ENCODE measurements around the gene COX5B. TPM values are rescaled to one million over a fixed set of nuclear protein-coding genes. Genes with fewer than 3 reads are reported as not detected.
"Not testable (repeated sequence)": the region's sequence is repeated elsewhere in the genome, so short reads cannot be mapped to it uniquely, and the experiment has no call there.

The COX5B gene
- total and polyA plus RNA-seq, 9 of the 15 experiments (the other 6 are each of a cell fraction or from before 2014, with no cell fraction given): 154 to 1,424 (median 487) TPM

DNA sequence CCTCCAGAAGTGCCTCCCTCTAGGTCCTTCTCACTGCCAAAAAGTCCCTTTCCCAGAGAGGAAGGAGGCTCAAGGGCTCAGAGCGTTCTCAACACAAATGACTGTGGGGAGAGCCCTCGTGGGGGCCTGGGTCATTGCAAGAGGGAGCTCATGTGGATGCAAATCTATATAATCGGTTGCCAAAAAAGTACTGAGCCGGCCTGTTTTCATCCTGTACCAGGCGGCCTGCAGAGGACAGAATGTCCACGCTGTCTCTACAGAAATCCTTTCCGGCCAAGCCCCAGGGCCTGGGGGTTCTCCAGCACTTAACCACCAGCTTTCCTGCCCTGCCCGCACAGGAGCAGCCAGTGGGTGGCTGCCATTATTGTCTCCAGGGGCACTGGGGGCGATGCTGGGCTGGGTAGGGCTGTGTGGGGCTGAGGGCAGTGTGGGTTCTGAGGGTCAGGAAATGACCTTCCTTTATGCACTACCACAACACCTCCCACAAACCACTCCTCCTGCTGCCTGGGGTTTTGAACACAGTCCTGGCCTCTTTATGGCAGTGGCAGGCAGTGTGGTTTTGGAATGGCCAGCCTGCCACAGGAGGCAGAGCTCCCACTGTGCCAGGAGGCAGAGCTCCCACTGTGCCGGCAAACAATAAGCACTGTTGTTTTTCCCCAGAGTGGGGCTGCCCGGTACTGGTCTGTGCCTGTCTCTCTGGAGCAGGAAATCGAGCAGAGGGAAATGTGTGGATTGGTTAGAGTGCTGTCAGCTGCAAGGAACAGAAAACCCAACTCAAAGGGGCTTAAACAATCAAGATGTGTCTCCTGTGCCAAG lies 40.1 kb upstream of the COX5B start:
- in situ Hi-C loops (cut with MboI): loop anchor here (5.0 kb wide), 1 partner anchor 1833 kb away; no protein-coding TSS in a partner anchor
- FAIRE-seq; DNase-seq (ENCODE audit: extremely low read depth in 1 of 4, low spot score in 3 of 4); H3K9ac ChIP-seq (ENCODE audit: insufficient read depth in 1 of 2, low read depth in 2 of 2, low read length in 2 of 2); H3K36me3 ChIP-seq (ENCODE audit: control insufficient read depth, insufficient read depth, low read length); POLR2A ChIA-PET; H3K4me2 ChIP-seq (ENCODE audit: insufficient read depth, low read length); intact Hi-C loops (cut with micrococcal nuclease); H3K9me1 ChIP-seq (ENCODE audit: control insufficient read depth, insufficient read depth, low read length); H3K4me1 ChIP-seq (replicated peaks in 1 of 2; ENCODE audit: control insufficient read depth in 2 of 2, insufficient read depth in 2 of 2, low read length in 2 of 2); H4K20me1 ChIP-seq (replicated peaks; ENCODE audit: control insufficient read depth, insufficient read depth, low read length); CTCF ChIA-PET (ENCODE audit: low intra/inter-chr PET ratio); H3K79me2 ChIP-seq (ENCODE audit: control insufficient read depth, insufficient read depth, low read length); H3K4me3 ChIP-seq; H3K27ac ChIP-seq (ENCODE audit: extremely low read depth, low read depth, low read length); H3K27me3 ChIP-seq (ENCODE audit: control insufficient read depth in 2 of 2, insufficient read depth in 2 of 2, low read length in 2 of 2); H2AFZ ChIP-seq (ENCODE audit: low read depth, low read length); H3K9me3 ChIP-seq (replicated peaks; ENCODE audit: control insufficient read depth, insufficient read depth, low read depth, low read length); BruUV-seq (replicated peaks): not testable (repeated sequence)
- WGBS (ENCODE audit: insufficient coverage, low coverage, missing lambda C conversion rate): 0% methylated on average over 2 of the region's 12 CpGs
- peak; percentile 14; the same call in 2 of the 3 replicates for ATAC-seq

DNA sequence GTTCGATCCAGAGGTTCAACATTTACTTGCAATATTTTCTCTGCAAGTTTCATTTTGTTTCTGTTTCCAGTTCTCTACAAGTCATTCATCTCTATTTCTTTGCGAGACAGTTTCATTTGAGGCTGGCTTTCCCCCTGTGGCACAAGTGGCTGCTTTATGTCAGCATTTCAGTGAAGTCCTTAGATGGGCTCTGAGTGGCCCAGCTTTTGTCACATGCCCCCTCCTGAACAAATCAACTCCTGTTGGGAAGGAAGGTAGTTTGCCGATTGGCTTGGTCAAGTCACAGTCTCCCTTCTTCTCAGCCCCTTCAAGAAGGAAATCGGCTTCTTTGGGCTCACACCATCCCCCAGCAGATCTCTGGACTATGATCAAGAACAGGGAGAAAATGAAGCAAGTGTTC lies 37.1 kb upstream of the COX5B start:
- intact Hi-C loops (cut with micrococcal nuclease); H3K9me1 ChIP-seq (ENCODE audit: control insufficient read depth, insufficient read depth, low read length); H3K4me1 ChIP-seq (replicated peaks in 1 of 2; ENCODE audit: control insufficient read depth in 2 of 2, insufficient read depth in 2 of 2, low read length in 2 of 2); H3K9me3 ChIP-seq (replicated peaks; ENCODE audit: control insufficient read depth, insufficient read depth, low read depth, low read length); FAIRE-seq; H3K36me3 ChIP-seq (ENCODE audit: control insufficient read depth, insufficient read depth, low read length); H4K20me1 ChIP-seq (replicated peaks; ENCODE audit: control insufficient read depth, insufficient read depth, low read length); H3K27ac ChIP-seq (ENCODE audit: extremely low read depth, low read depth, low read length); POLR2A ChIA-PET; H3K27me3 ChIP-seq (ENCODE audit: control insufficient read depth in 2 of 2, insufficient read depth in 2 of 2, low read length in 2 of 2); H3K4me2 ChIP-seq (ENCODE audit: insufficient read depth, low read length); H3K4me3 ChIP-seq; H3K9ac ChIP-seq (ENCODE audit: insufficient read depth in 1 of 2, low read depth in 2 of 2, low read length in 2 of 2); H3K79me2 ChIP-seq (ENCODE audit: control insufficient read depth, insufficient read depth, low read length); ATAC-seq; BruUV-seq (replicated peaks); CTCF ChIA-PET (ENCODE audit: low intra/inter-chr PET ratio): not testable (repeated sequence)
- 16% methylated on average over 4 of the region's 4 CpGs for WGBS (ENCODE audit: insufficient coverage, low coverage, missing lambda C conversion rate)
- DNase-seq (ENCODE audit: extremely low read depth in 1 of 4, low spot score in 3 of 4): peak in 1 of 4 experiments; percentile 9
- TF ChIP-seq RAD51 (IDR thresholded peaks at IDR 0.05; ENCODE audit: borderline replicate concordance, low read depth): peak; percentile 59; the same call in 1 of the 2 replicates
- TF ChIP-seq, protein P1, sequence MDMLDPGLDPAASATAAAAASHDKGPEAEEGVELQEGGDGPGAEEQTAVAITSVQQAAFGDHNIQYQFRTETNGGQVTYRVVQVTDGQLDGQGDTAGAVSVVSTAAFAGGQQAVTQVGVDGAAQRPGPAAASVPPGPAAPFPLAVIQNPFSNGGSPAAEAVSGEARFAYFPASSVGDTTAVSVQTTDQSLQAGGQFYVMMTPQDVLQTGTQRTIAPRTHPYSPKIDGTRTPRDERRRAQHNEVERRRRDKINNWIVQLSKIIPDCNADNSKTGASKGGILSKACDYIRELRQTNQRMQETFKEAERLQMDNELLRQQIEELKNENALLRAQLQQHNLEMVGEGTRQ (CRISPR knock-in tag; IDR thresholded peaks at IDR 0.05): peak; percentile 41; the same call in 1 of the 2 replicates
- H2AFZ ChIP-seq (ENCODE audit: low read depth, low read length): 0 out of 2 replicates have a peak overlapping the region, but pooled peaks have one; percentile 44
- in situ Hi-C loops (cut with MboI): loop anchor here (5.0 kb wide), 1 partner anchor 1836 kb away; no protein-coding TSS in a partner anchor

DNA sequence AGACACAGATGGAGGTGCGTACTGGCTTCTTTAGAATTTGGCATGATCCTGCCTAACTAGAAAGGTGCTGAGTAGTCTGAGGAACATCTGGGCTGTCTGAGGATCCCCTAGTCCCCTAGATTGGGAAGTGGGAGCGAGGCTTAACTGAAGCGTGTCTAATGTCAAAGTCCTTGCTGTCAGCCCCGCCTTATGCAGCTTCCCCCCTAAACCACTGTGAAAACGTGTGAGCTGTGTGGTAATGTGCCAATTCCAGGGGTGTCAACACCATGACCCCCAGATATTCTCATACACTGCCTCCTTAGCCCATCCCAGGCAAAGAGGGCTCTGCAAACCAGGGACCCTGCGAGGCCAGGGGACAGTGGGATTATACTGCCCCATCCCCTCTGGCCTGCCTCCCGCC lies 34.0 kb upstream of the COX5B start:
- ATAC-seq; H3K4me2 ChIP-seq (ENCODE audit: insufficient read depth, low read length); H3K4me1 ChIP-seq (replicated peaks in 1 of 2; ENCODE audit: control insufficient read depth in 2 of 2, insufficient read depth in 2 of 2, low read length in 2 of 2); H3K9ac ChIP-seq (ENCODE audit: insufficient read depth in 1 of 2, low read depth in 2 of 2, low read length in 2 of 2); BruUV-seq (replicated peaks); H3K27ac ChIP-seq (ENCODE audit: extremely low read depth, low read depth, low read length); in situ Hi-C loops (cut with MboI); CTCF ChIA-PET (ENCODE audit: low intra/inter-chr PET ratio); H3K4me3 ChIP-seq; H3K9me3 ChIP-seq (replicated peaks; ENCODE audit: control insufficient read depth, insufficient read depth, low read depth, low read length); intact Hi-C loops (cut with micrococcal nuclease); H3K36me3 ChIP-seq (ENCODE audit: control insufficient read depth, insufficient read depth, low read length); DNase-seq (ENCODE audit: extremely low read depth in 1 of 4, low spot score in 3 of 4); POLR2A ChIA-PET; FAIRE-seq; H3K27me3 ChIP-seq (ENCODE audit: control insufficient read depth in 2 of 2, insufficient read depth in 2 of 2, low read length in 2 of 2); H3K9me1 ChIP-seq (ENCODE audit: control insufficient read depth, insufficient read depth, low read length); H4K20me1 ChIP-seq (replicated peaks; ENCODE audit: control insufficient read depth, insufficient read depth, low read length); H3K79me2 ChIP-seq (ENCODE audit: control insufficient read depth, insufficient read depth, low read length); H2AFZ ChIP-seq (ENCODE audit: low read depth, low read length): not testable (repeated sequence)
- WGBS (ENCODE audit: insufficient coverage, low coverage, missing lambda C conversion rate): no CpG with 5 or more reads among the region's 7 CpGs

All from K562 (cell line).